ENCODE results near the gene GPR68.

DNA sequence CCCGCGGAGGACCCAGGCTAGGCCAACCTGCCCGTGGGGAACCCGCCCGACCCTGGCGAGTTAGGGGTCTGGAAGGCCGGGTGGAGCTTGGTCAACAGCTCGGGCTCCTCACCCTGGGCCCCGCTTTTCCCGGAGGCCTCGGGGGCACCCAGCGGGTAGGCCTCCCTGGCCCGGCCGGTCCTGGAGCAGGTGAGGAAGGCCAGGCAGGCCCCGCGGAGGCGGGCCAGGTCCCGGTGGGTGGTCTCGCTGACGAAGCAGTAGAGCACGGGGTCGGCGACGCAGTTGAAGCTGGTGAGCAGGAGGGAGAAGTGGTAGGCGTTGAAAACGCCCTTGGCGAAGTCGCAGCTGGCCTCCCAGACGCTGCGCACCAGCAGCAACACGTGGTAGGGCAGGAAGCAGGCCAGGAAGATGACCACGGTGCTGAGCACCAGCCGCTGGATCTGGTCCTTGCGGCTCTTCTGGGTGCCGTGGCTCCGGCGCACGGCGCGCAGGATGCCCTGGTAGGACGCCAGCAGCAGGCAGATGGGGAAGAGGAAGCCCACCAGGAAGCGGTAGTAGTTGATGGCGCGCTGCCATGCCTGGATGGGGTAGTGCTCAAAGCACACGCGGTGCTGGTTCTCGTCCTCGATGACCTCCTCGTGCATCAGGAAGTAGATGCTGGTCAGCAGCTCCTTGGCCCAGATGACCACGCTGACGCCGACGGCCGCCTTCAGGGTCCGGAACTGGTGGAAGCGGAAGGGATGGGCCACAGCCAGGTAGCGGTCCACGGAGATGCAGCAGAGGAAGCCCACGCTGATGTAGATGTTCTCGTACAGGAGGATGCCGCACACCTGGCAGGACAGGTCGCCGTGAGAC is 10.3 kb downstream of the GPR68 start:
- TF ChIP-seq, protein P1, sequence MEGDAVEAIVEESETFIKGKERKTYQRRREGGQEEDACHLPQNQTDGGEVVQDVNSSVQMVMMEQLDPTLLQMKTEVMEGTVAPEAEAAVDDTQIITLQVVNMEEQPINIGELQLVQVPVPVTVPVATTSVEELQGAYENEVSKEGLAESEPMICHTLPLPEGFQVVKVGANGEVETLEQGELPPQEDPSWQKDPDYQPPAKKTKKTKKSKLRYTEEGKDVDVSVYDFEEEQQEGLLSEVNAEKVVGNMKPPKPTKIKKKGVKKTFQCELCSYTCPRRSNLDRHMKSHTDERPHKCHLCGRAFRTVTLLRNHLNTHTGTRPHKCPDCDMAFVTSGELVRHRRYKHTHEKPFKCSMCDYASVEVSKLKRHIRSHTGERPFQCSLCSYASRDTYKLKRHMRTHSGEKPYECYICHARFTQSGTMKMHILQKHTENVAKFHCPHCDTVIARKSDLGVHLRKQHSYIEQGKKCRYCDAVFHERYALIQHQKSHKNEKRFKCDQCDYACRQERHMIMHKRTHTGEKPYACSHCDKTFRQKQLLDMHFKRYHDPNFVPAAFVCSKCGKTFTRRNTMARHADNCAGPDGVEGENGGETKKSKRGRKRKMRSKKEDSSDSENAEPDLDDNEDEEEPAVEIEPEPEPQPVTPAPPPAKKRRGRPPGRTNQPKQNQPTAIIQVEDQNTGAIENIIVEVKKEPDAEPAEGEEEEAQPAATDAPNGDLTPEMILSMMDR (IDR thresholded peaks at IDR 0.05; ENCODE audit: poor library complexity): no peak
- TF ChIP-seq EZH2 (IDR thresholded peaks at IDR 0.05; ENCODE audit: borderline replicate concordance) (no peak), EZH2phosphoT487 (IDR thresholded peaks at IDR 0.05; ENCODE audit: low read depth, severe bottlenecking, unreplicated experiment) (no peak)
